Suppressor macrophage (primary cell): ENCODE data around the gene FZD7.

ENCODE experiments used
- DNase-seq, 4 experiments: peaks; one replicate each; pipeline ENCODE4 v3.0.0-alpha.2; 2020 to 2022

Gene FZD7

GRCh38 chr2:202038471-202039277 is 5.0 kb downstream of the FZD7 start:
- no peak for DNase-seq

- no peak for DNase-seq
Observed at GRCh38 chr2:202039278-202040078, 5.8 kb downstream of the FZD7 start.

DNA sequence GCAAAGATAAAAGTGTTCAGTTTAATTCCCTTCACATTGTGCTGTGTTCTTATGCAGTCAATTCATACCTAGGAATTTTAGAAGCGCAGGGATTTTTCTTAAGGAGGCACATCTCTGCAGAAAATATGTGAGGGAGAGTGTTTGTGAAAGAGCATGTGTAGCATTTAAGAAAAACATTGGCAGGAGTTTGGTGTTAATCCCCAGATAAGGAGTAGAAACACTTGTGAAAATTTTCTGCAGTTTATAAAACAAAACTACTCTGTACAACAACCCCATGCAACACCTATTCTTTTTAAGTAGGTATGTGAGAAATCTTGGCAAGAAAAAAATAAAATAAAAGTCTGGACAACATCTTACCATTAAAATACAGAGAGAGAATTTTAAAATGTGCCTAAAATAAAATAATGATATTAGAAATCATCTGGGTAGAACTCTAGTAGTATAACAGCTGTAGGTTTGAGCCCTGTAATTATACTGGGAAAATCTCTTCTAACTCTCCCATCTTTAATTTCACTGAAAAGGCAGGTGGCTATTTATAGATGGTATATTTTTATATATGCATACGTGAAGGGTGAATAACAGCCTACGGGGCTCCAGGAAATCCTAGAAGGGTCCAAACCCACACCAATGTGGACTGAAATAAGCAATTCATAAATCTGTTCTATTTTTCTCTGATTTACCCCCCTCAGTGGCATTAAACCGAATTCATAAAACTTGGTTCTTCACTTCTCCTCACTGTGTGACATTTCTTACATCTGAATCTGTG is 6.6 kb downstream of the FZD7 start:
- no peak for DNase-seq

DNA sequence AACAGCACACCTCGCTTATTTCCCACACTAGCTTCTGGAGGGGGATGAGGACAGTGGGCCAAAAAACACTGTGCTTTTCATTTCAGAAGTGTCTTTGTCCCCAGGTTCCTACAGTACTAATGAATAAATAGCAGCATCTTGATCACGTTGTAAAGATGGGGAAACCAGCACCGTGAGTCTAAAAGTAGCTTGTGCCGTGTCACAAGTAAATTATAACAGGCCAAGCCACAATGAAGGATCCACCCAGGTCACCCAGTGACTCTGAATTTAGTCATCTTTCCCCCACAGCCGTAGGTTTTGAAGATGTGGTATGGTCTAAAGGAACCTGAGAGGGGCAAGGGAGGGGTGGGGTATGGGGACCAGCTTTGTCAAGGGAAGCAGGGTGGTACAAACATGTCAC is 8.8 kb downstream of the FZD7 start:
- no peak for DNase-seq

- DNase-seq, result peak; percentile 38 to 71 (median 65)
Observed at GRCh38 chr2:202043475-202043874, 9.8 kb downstream of the FZD7 start.

- DNase-seq, result no peak
Observed at GRCh38 chr2:202044777-202045176, 11.1 kb downstream of the FZD7 start.

GRCh38 chr2:202046572-202046971 is 12.9 kb downstream of the FZD7 start:
- DNase-seq, result no peak

GRCh38 chr2:202049092-202049728 is 15.6 kb downstream of the FZD7 start:
- DNase-seq, result no peak

- no peak for DNase-seq
Observed at GRCh38 chr2:202049840-202050239, 16.2 kb downstream of the FZD7 start.

GRCh38 chr2:202050652-202051051 is 17.0 kb downstream of the FZD7 start:
- DNase-seq, result no peak

DNA sequence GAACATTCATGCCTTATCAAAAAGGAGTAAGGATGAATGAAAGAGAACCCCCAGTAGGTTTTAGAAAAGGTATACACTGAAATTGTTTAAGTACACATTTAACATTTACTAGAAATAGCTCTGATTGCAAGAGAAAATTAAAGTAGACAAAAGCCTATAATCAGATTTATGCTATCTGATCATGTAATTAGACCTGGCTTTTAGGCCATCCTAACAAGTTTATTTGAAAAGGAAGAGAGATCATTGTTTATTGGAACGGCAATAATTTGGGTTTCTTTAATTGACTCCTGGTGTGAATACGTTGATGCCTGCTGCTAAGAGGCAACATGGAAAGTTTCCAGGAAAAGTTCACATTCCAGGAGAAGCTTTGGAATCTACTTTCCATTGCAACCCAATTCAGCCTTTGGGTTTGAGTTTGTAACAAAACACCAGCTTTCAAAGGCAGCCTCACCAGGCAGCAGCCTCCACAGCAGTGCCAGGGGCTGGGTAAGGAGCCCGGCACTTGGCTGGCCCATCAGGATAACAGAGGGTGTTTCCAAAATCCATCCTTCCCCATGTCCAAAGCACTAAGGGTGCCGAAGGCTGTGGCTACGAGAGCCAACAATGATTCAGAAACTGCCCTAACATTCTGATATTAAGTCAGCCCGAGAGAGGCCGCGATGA is 18.0 kb downstream of the FZD7 start:
- no peak for DNase-seq

DNA sequence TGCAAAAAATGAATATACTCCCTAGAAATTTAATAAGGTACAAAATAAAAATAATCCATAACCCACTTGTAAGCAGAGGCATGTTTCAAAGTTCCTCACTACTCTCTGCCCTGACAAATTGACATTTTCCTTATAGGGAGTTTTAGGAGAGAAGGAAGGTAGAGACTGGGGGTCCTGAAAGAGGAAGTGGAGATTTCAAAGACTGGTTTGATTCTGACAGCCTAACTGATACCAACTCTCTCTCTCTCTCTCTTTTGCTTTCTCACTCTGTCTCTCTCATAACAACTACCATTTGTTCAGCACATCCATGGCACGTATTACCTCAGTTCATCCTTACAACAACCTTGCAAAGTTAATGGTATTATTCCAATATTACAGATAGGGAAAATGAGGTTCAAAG is 18.6 kb downstream of the FZD7 start:
- DNase-seq, result no peak

DNA sequence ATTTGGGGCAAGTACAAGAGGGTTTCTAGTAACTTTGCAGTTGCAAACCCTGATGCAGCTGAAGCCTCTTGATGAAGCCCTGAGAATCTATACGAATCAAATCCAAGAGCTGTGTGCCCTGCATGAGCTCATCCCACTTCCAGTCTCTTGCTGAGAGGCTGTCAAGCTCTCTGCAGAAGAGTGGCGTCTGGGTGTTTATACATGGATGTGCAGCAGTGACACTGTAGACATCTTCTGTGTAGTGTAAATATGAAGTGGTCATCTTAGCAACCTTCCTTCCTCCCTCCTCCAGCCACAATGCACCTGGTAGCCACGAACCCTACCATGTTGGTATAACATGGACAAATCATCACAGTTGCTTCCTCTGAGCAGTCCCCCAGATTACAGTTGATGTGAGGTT is 21.0 kb downstream of the FZD7 start:
- no peak for DNase-seq

GRCh38 chr2:202056611-202057010 is 23.0 kb downstream of the FZD7 start:
- peak in 1 of 4 experiments; percentile 13 for DNase-seq

GRCh38 chr2:202060218-202060617 is 26.6 kb downstream of the FZD7 start:
- no peak for DNase-seq

DNA sequence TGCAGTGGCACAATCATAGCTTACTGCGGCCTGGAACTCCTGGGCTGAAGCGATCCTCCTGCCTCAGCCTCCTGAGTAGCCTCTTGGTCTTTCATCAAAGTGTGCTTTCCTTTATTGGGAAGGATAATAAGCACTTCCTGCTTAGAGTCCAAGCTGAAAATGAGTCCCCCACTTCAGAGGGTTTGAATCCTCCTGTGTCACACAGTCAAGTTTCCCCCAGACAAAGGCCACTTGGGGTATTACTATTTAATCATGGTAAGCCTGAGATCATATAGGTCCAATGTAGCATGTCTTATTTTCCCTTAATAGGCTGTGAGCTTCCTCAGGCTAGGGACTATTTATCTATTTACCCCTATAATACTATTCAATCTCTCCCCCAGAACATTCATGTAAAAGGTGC is 28.0 kb downstream of the FZD7 start:
- DNase-seq, result no peak

- peak; percentile 43 to 73 (median 63) for DNase-seq
Observed at GRCh38 chr2:202064171-202064880, 30.7 kb downstream of the FZD7 start.

- no peak for DNase-seq
Observed at GRCh38 chr2:202064881-202065230, 31.2 kb downstream of the FZD7 start.

GRCh38 chr2:202065876-202066275 is 32.2 kb downstream of the FZD7 start:
- no peak for DNase-seq

DNA sequence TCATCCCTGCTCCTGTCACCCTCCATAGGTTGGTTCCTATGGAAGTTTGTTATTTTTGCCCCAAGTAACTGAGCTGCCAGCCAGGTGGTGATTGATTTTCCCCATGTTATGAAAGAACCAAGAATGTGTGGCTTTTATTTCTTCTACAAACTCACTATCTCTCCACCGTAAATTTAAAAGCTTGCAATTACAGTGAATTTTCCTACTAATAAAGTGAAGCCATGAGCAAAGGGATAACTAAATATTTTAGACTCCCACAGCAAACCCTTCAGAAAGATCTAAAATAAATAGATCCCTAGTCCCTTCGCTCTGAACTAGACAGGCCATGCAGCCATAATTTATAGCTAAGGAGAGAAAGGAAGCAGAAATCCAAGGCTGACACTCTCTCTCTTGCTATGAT is 33.2 kb downstream of the FZD7 start:
- DNase-seq, result no peak

GRCh38 chr2:202067589-202067988 is 33.9 kb downstream of the FZD7 start:
- DNase-seq, result no peak
